Thyroid gland (tissue), 4 donors: ENCODE results near the gene PXDN. TPM values are rescaled to one million over a fixed set of nuclear protein-coding genes. Genes with fewer than 3 reads are reported as not detected.
A peak's percentile ranks its signal among the peaks of the same experiment; 100 is the strongest.
"Not testable (repeated sequence)": the region's sequence is repeated elsewhere in the genome, so short reads cannot be mapped to it uniquely, and the experiment has no call there.

Experiments used
- DNase-seq, 2 donors: peaks; one replicate each; pipeline ENCODE4 v3.0.0-alpha.2; 2019
- H3K27ac ChIP-seq, 3 donors: fragments of 200-600 bp; sonication (generic); 1 replicate in 2 of 3; 2 replicates in 1 of 3; pipeline ENCODE4 v1.5.1; 2016 to 2019; ENCODE audit warnings: mild to moderate bottlenecking in 1 of 3, moderate library complexity in 1 of 3
- H3K27me3 ChIP-seq: fragments of 200-600 bp; sonication (generic); one replicate; pipeline ENCODE4 v1.5.1; 2019
- H3K36me3 ChIP-seq, 2 donors: fragments of 200-600 bp; sonication (generic); one replicate each; pipeline ENCODE4 v1.5.1; 2016 to 2019
- H3K4me1 ChIP-seq, 2 donors: fragments of 200-600 bp; sonication (generic); one replicate each; pipeline ENCODE4 v1.5.1; 2017 to 2019
- H3K4me3 ChIP-seq, 3 donors: fragments of 200-600 bp; sonication (generic); replicated peaks in 1 of 3; 1 replicate in 2 of 3; 2 replicates in 1 of 3; pipeline ENCODE4 v1.5.1; 2016; ENCODE audit warnings: mild to moderate bottlenecking in 1 of 3
- H3K9me3 ChIP-seq: fragments of 200-600 bp; sonication (generic); one replicate; pipeline ENCODE4 v1.5.1; 2017
- CTCF ChIP-seq, 6 experiments: fragments of 200-600 bp in 3 of 6; fragments of 450-650 bp in 3 of 6; sonication (generic) in 3 of 6; IDR thresholded peaks; one replicate each; pipeline ENCODE4 v1.5.1; 2016 to 2019; ENCODE audit warnings: antibody characterized with exemption in 6 of 6, mild to moderate bottlenecking in 2 of 6, inconsistent platforms in 1 of 6, moderate library complexity in 1 of 6
- POLR2A ChIP-seq, 2 donors: fragments of 450-650 bp; IDR thresholded peaks; one replicate each; pipeline ENCODE4 v1.6.1; 2017; ENCODE audit warnings: antibody characterized with exemption in 2 of 2, mild to moderate bottlenecking in 2 of 2, moderate library complexity in 1 of 2
- WGBS, 2 donors: methylation state at CpG; one replicate each; pipeline ENCODE4 v1.1.5; 2017; 5-methylcytosine and 5-hydroxymethylcytosine counted together
- intact Hi-C: fragments of 100-400 bp; cut with DNase I; formaldehyde crosslinking; loops from one replicate; pipeline ENCODE4 v1.15.1; 2023
- total RNA-seq, 4 donors: library from RNA; depleted of rRNA; stranded (reverse); fragments of >200 nt; gene quantifications; one replicate each; pipeline ENCODE4 v1.2.3, GENCODE V29; 2016

The PXDN gene
- total RNA-seq, 4 donors from 2014 or later = 6.9 to 17.3 (median 13.6) TPM

GRCh38 chr2:1728821-1729220, 15.5 kb downstream of the PXDN start:
- peak; percentile 40 to 43 for DNase-seq
- no peak overlapping the region for H3K27ac ChIP-seq
- no peak for TF ChIP-seq CTCF (IDR thresholded peaks at IDR 0.05)
- TF ChIP-seq POLR2A (IDR thresholded peaks at IDR 0.05) = no peak
- peaks cover 22 to 48% of the 10 kb centered on the region in 2 donors for H3K4me1 ChIP-seq
- no peak overlapping the region for H3K4me3 ChIP-seq
- no peaks in the 10 kb centered on the region for H3K27me3 ChIP-seq
- WGBS, 2 donors = 44 to 52% methylated on average over 10 to 14 of the region's 14 CpGs
- no peaks in the 10 kb centered on the region for H3K9me3 ChIP-seq
- intact Hi-C loops = no loop called here
- H3K36me3 ChIP-seq = no peaks in the 10 kb centered on the region

- H3K9me3 ChIP-seq = no peaks in the 10 kb centered on the region
- intact Hi-C loops = no loop called here
- peaks cover 22 to 48% of the 10 kb centered on the region in 2 donors for H3K4me1 ChIP-seq
- no peaks in the 10 kb centered on the region for H3K36me3 ChIP-seq
- H3K27ac ChIP-seq = no peak overlapping the region
- no peaks in the 10 kb centered on the region for H3K27me3 ChIP-seq
- 94 to 98% methylated on average over 16 of the region's 16 CpGs for WGBS, 2 donors
- DNase-seq = no peak
- TF ChIP-seq POLR2A (IDR thresholded peaks at IDR 0.05) (no peak), CTCF (IDR thresholded peaks at IDR 0.05) (no peak)
- H3K4me3 ChIP-seq = no peak overlapping the region
Observed at GRCh38 chr2:1727796-1728474, 16.4 kb downstream of the PXDN start.

GRCh38 chr2:1727101-1727771, 17.1 kb downstream of the PXDN start:
- DNase-seq = no peak
- TF ChIP-seq POLR2A (IDR thresholded peaks at IDR 0.05) (no peak), CTCF (IDR thresholded peaks at IDR 0.05) (no peak)
- H3K4me1 ChIP-seq = peaks cover 22 to 47% of the 10 kb centered on the region in 2 donors
- H3K9me3 ChIP-seq = no peaks in the 10 kb centered on the region
- H3K36me3 ChIP-seq = no peaks in the 10 kb centered on the region
- H3K4me3 ChIP-seq = no peak overlapping the region
- H3K27ac ChIP-seq = no peak overlapping the region
- intact Hi-C loops = no loop called here
- WGBS, 2 donors = 37 to 54% methylated on average over 21 of the region's 22 CpGs
- no peaks in the 10 kb centered on the region for H3K27me3 ChIP-seq

GRCh38 chr2:1726558-1726957, 17.8 kb downstream of the PXDN start:
- 72 to 75% methylated on average over 3 of the region's 3 CpGs for WGBS, 2 donors

GRCh38 chr2:1724351-1724750, 20.0 kb downstream of the PXDN start:
- peaks cover 12 to 33% of the 10 kb centered on the region in 2 donors for H3K4me1 ChIP-seq
- H3K9me3 ChIP-seq, H3K27ac ChIP-seq, intact Hi-C loops, H3K36me3 ChIP-seq, H3K27me3 ChIP-seq, DNase-seq, H3K4me3 ChIP-seq: not testable (repeated sequence)
- 84 to 86% methylated on average over 2 of the region's 2 CpGs for WGBS, 2 donors

More at GRCh38 chr2:1726558-1726957, 17.8 kb downstream of the PXDN start:
- TF ChIP-seq CTCF (IDR thresholded peaks at IDR 0.05) (no peak), POLR2A (IDR thresholded peaks at IDR 0.05) (no peak)
- no peak for DNase-seq
- no peaks in the 10 kb centered on the region for H3K36me3 ChIP-seq
- no peaks in the 10 kb centered on the region for H3K9me3 ChIP-seq
- H3K4me3 ChIP-seq = no peak overlapping the region
- peaks cover 20 to 42% of the 10 kb centered on the region in 2 donors for H3K4me1 ChIP-seq
- no peak overlapping the region for H3K27ac ChIP-seq
- H3K27me3 ChIP-seq = no peaks in the 10 kb centered on the region
- intact Hi-C loops = no loop called here
